H1 (cell line): ENCODE data around the gene SPDYE1. TPM values are rescaled to one million over a fixed set of nuclear protein-coding genes. Genes with fewer than 3 reads are reported as not detected.

Experiments
- BRCA1 ChIP-seq: IDR thresholded peaks from 2 replicates; pipeline ENCODE4 v1.6.1; 2012; ENCODE audit warnings: low read depth, low read length, improper control_type of control experiment
- GABPA ChIP-seq: IDR thresholded peaks from 2 replicates; pipeline ENCODE4 v1.6.1; 2011; ENCODE audit warnings: mild to moderate bottlenecking, low read length, moderate library complexity, borderline replicate concordance; ENCODE audit not compliant: insufficient read depth
- HDAC6 ChIP-seq: IDR thresholded peaks from one replicate; pipeline ENCODE4 v1.7.1; 2012; ENCODE audit warnings: low read depth, mild to moderate bottlenecking, inconsistent platforms, low read length, moderate library complexity
- polyA plus RNA-seq, 7 experiments: library from polyadenylated mRNA; depleted of rRNA in 3 of 7; stranded (reverse) in 5 of 7; unstranded in 2 of 7; fragments of >200 nt in 5 of 7; fragments of 200-250 nt in 2 of 7; gene quantifications; 1 replicate in 5 of 7; 2 replicates in 1 of 7; 4 replicates in 1 of 7; pipeline versions ENCODE4 v1.2.1 to v1.2.3, GENCODE V29; 2011 to 2013; ENCODE audit warnings: missing spikeins in 2 of 7, mixed read lengths in 2 of 7
- total RNA-seq: library from RNA; stranded (reverse); fragmentation: NEBNext Ultra II Directional; extraction: Animal tissue kit (Norgen Biotek cat#: 25700); gene quantifications from 2 replicates; pipeline ENCODE4 v1.2.1, GENCODE V29; 2021
- TF ChIP-seq, protein P1 (sequence below): IDR thresholded peaks from 2 replicates; pipeline ENCODE4 v1.6.1; 2012; ENCODE audit warnings: low read length, inconsistent platforms

The SPDYE1 gene
- total and polyA plus RNA-seq, 2 of the 8 experiments (the other 6 are each of a cell fraction or from before 2014, with no cell fraction given): not detected

DNA sequence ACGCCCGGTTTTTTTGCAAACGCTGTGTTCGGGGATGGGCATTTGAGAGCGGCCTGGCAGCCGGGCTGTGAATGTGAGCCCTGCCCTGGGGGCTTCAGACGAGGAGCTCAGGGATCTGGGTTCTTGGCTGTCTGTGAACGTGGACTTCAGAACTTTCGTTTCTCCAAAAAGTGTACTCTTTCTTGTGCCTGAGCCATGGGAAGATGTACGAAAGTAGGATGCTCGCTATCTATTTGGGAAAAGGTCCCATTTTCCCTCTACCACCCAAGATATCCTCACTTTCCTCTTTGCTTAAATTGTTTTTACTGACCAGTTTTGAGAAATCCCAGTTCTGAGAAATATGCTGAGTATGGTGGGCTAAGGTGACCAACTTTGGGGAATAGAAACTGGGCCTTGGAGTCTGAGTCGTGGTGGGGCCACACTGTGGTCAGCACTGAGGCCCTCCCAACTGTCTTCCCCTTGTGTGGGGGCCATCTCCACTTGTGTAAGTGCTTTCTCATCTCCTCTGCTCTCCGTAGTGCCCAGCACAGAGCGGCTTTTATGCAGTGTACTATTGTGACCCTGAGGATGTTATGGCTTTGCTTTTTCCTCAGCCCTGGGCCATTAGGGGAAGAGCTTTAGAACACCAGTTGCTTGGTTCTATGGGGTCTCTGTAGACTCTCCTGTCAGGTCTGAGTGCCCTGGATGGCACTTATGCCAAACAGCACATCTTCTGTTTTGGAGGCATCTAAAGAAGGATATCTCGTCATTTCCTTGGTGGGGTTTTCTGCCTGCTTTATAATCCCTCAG, 47.7 kb downstream of the SPDYE1 start (continued):
- TF ChIP-seq HDAC6 (no peak), BRCA1 (no peak), GABPA (no peak)
- TF ChIP-seq, protein P1, sequence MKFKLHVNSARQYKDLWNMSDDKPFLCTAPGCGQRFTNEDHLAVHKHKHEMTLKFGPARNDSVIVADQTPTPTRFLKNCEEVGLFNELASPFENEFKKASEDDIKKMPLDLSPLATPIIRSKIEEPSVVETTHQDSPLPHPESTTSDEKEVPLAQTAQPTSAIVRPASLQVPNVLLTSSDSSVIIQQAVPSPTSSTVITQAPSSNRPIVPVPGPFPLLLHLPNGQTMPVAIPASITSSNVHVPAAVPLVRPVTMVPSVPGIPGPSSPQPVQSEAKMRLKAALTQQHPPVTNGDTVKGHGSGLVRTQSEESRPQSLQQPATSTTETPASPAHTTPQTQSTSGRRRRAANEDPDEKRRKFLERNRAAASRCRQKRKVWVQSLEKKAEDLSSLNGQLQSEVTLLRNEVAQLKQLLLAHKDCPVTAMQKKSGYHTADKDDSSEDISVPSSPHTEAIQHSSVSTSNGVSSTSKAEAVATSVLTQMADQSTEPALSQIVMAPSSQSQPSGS: no peak
- TF ChIP-seq, all 59 proteins: peak for 0
